OCI-LY3 (cell line): Measurements from ENCODE around the gene OR52N2.

ENCODE experiments used
- EZH2phosphoT487 ChIP-seq: fragments of 200-600 bp; shearing (Covaris generic); IDR thresholded peaks from 2 replicates; pipeline ENCODE4 v1.6.1; 2018; ENCODE audit warnings: antibody characterized with exemption, mixed run types, low read depth
- TF ChIP-seq, protein P1 (sequence below): fragments of 200-600, 300-600 bp; sonication (generic); IDR thresholded peaks from 2 replicates; pipeline ENCODE4 v1.5.1; 2014; ENCODE audit warnings: antibody characterized with exemption, low read length, low read depth

DNA sequence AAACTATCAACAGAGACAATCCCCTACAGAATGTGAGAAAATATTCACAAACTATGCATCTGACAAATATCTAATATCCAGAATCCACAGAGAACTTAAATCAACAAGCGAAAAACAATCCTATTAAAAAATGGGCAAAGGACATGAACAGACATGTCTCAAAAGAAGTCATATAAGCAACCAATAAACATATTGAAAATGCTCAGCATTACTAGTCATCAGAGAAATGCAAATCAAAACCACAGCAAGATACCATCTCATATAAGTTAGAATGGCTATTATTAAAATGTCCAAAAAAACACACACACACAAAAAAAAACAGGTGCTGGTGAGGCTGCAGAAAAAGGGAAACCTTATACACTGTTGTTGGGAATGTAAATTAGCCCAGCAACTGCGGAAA, 57.1 kb downstream of the OR52N2 start:
- TF ChIP-seq, protein P1, sequence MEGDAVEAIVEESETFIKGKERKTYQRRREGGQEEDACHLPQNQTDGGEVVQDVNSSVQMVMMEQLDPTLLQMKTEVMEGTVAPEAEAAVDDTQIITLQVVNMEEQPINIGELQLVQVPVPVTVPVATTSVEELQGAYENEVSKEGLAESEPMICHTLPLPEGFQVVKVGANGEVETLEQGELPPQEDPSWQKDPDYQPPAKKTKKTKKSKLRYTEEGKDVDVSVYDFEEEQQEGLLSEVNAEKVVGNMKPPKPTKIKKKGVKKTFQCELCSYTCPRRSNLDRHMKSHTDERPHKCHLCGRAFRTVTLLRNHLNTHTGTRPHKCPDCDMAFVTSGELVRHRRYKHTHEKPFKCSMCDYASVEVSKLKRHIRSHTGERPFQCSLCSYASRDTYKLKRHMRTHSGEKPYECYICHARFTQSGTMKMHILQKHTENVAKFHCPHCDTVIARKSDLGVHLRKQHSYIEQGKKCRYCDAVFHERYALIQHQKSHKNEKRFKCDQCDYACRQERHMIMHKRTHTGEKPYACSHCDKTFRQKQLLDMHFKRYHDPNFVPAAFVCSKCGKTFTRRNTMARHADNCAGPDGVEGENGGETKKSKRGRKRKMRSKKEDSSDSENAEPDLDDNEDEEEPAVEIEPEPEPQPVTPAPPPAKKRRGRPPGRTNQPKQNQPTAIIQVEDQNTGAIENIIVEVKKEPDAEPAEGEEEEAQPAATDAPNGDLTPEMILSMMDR, result no peak
- TF ChIP-seq EZH2phosphoT487, result no peak
